Breast epithelium (tissue), 3 donors: Measurements from ENCODE around the gene DUSP3.

Source experiments
- POLR2AphosphoS5 ChIP-seq, 3 donors: sonication (generic); formaldehyde crosslinking; IDR thresholded peaks; one replicate each; pipeline ENCODE4 v1.6.1; 2017; ENCODE audit warnings: antibody characterized with exemption in 3 of 3
- TF ChIP-seq, protein P1 (sequence below), 3 donors: fragments of 450-650 bp; IDR thresholded peaks; one replicate each; pipeline ENCODE4 v1.5.1; 2016 to 2017; ENCODE audit warnings: antibody characterized with exemption in 3 of 3, mild to moderate bottlenecking in 3 of 3, moderate library complexity in 3 of 3

DNA sequence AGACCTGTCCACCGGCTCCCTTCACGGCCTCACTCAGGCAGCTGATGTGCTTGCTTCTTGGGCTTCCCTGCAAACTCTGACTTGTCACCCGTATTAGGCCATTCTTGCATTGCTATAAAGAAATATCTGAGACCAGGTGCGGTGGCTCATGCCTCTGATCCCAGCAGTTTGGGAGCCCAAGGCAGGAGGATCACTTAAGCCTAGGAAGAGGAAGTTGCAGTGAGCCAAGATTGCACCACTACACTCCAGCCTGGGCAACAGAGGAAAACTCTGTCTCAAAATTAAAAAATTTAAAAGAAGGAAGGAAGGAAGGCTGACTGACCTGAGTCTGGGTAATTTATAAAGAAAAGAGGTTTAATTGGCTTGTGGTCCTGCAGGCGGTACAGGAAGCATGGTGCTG, 37.1 kb downstream of the DUSP3 start:
- no peak for TF ChIP-seq POLR2AphosphoS5 (IDR thresholded peaks at IDR 0.05)
- TF ChIP-seq, protein P1, sequence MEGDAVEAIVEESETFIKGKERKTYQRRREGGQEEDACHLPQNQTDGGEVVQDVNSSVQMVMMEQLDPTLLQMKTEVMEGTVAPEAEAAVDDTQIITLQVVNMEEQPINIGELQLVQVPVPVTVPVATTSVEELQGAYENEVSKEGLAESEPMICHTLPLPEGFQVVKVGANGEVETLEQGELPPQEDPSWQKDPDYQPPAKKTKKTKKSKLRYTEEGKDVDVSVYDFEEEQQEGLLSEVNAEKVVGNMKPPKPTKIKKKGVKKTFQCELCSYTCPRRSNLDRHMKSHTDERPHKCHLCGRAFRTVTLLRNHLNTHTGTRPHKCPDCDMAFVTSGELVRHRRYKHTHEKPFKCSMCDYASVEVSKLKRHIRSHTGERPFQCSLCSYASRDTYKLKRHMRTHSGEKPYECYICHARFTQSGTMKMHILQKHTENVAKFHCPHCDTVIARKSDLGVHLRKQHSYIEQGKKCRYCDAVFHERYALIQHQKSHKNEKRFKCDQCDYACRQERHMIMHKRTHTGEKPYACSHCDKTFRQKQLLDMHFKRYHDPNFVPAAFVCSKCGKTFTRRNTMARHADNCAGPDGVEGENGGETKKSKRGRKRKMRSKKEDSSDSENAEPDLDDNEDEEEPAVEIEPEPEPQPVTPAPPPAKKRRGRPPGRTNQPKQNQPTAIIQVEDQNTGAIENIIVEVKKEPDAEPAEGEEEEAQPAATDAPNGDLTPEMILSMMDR (IDR thresholded peaks at IDR 0.05) = no peak
